Measurements from ENCODE around the gene USP36. TPM values are rescaled to one million over a fixed set of nuclear protein-coding genes. Genes with fewer than 3 reads are reported as not detected.
"Not testable (repeated sequence)": the region's sequence is repeated elsewhere in the genome, so short reads cannot be mapped to it uniquely, and the experiment has no call there.

Gene USP36
- total RNA-seq, 1 donor: 30.8 TPM

DNA sequence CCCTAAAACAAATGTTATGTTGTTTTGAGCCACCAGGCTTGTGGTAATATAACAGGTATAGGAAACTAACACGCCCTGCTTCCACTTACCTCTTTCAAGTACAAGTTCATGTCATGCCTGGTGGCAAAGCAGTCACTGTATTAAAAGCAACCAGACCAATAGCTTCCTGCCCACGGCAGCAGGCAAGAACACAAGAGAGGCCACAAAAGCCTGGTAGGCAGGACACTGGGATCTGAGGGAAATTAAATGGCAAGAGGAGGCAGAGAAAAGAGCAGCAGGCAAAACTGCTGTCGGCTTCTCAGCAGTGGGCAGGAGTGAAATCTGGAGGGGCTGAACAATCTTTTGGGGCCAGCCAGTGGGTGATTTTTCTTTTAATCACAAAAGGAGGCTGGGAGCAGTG, 60.8 kb downstream of the USP36 start:
- H3K9me3 ChIP-seq (ENCODE audit: low read depth, low read length): no peaks in the 10 kb centered on the region
- no peak overlapping the region for H3K4me2 ChIP-seq (ENCODE audit: insufficient read depth, low read length)
- H3K79me2 ChIP-seq (ENCODE audit: insufficient read depth, low read length): peaks cover 38% of the 10 kb centered on the region
- H3K4me1 ChIP-seq (ENCODE audit: insufficient read depth, low read length): peaks cover 3% of the 10 kb centered on the region
- TF ChIP-seq, protein P1, sequence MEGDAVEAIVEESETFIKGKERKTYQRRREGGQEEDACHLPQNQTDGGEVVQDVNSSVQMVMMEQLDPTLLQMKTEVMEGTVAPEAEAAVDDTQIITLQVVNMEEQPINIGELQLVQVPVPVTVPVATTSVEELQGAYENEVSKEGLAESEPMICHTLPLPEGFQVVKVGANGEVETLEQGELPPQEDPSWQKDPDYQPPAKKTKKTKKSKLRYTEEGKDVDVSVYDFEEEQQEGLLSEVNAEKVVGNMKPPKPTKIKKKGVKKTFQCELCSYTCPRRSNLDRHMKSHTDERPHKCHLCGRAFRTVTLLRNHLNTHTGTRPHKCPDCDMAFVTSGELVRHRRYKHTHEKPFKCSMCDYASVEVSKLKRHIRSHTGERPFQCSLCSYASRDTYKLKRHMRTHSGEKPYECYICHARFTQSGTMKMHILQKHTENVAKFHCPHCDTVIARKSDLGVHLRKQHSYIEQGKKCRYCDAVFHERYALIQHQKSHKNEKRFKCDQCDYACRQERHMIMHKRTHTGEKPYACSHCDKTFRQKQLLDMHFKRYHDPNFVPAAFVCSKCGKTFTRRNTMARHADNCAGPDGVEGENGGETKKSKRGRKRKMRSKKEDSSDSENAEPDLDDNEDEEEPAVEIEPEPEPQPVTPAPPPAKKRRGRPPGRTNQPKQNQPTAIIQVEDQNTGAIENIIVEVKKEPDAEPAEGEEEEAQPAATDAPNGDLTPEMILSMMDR (IDR thresholded peaks at IDR 0.05; ENCODE audit: extremely low read depth, low read depth, low read length): no peak
- H3K4me3 ChIP-seq (ENCODE audit: insufficient read depth, low read length): no peak overlapping the region
- no peak overlapping the region for H3K27ac ChIP-seq (ENCODE audit: low read depth, low read length)
- no peak for DNase-seq (ENCODE audit: insufficient read length, low spot score, missing footprints)
- H3K27me3 ChIP-seq (ENCODE audit: insufficient read depth, low read length): no peaks in the 10 kb centered on the region
- no peak overlapping the region for H2AFZ ChIP-seq (ENCODE audit: low read length)
- no peaks in the 10 kb centered on the region for H3K36me3 ChIP-seq (ENCODE audit: insufficient read depth, low read length)
- H4K20me1 ChIP-seq (ENCODE audit: insufficient read depth, low read length): no peaks in the 10 kb centered on the region

DNA sequence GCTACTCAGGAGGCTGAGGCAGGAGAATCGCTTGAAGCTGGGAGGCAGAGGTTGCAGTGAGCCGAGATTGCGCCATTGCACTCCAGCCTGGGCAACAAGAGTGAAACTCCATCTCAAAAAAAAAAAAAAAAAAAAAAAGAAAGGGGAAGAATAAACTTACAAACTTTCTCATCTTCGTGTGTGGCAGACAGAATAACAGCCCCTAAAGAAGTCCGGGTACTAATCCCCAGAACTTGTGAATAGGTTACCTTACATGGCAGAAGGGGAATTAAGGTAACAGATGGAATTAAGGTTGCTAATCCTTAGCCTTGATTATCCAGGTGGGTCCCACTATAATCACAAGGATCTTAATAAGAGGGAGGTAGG, 61.3 kb downstream of the USP36 start:
- H4K20me1 ChIP-seq (ENCODE audit: insufficient read depth, low read length): not testable (repeated sequence)

DNA sequence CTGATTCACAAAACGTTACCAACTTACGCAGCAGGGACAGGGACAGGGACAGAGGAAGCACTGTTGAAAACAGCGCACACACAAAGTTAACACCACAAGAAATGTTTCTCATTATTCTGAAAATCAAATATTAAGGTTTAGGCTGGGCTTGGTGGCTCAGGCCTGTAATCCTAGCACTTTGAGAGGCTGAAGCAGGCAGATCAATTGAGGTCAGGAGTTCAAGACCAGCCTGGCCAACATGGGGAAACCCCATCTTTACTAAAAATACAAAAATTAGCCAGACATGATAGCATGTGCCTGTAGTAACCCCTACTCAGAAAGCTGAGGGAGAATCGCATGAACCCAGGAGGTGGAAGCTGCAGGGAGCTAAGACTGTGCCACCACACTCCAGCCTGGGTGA, 62.7 kb downstream of the USP36 start:
- Histone ChIP-seq H3K36me3 (ENCODE audit: insufficient read depth, low read length) (no peaks in the 10 kb centered on the region), H3K4me3 (ENCODE audit: insufficient read depth, low read length) (no peak overlapping the region), H3K27ac (ENCODE audit: low read depth, low read length) (no peak overlapping the region), H4K20me1 (ENCODE audit: insufficient read depth, low read length) (no peaks in the 10 kb centered on the region), H3K27me3 (ENCODE audit: insufficient read depth, low read length) (no peaks in the 10 kb centered on the region), H3K4me2 (ENCODE audit: insufficient read depth, low read length) (no peak overlapping the region), H3K79me2 (ENCODE audit: insufficient read depth, low read length) (peaks cover 50% of the 10 kb centered on the region), H3K4me1 (ENCODE audit: insufficient read depth, low read length) (peaks cover 9% of the 10 kb centered on the region), H2AFZ (ENCODE audit: low read length) (no peak overlapping the region), H3K9me3 (ENCODE audit: low read depth, low read length) (no peaks in the 10 kb centered on the region)
- no peak for DNase-seq (ENCODE audit: insufficient read length, low spot score, missing footprints)
- TF ChIP-seq, protein P1 (IDR thresholded peaks at IDR 0.05; ENCODE audit: extremely low read depth, low read depth, low read length): no peak

More for the DNA sequence above, 61.3 kb downstream of the USP36 start:
- not testable (repeated sequence) for H3K4me2 ChIP-seq (ENCODE audit: insufficient read depth, low read length); H3K4me3 ChIP-seq (ENCODE audit: insufficient read depth, low read length); H3K36me3 ChIP-seq (ENCODE audit: insufficient read depth, low read length); H3K27me3 ChIP-seq (ENCODE audit: insufficient read depth, low read length); H3K9me3 ChIP-seq (ENCODE audit: low read depth, low read length); DNase-seq (ENCODE audit: insufficient read length, low spot score, missing footprints); H3K4me1 ChIP-seq (ENCODE audit: insufficient read depth, low read length); H3K27ac ChIP-seq (ENCODE audit: low read depth, low read length); H2AFZ ChIP-seq (ENCODE audit: low read length)
- peaks cover 44% of the 10 kb centered on the region for H3K79me2 ChIP-seq (ENCODE audit: insufficient read depth, low read length)

DNA sequence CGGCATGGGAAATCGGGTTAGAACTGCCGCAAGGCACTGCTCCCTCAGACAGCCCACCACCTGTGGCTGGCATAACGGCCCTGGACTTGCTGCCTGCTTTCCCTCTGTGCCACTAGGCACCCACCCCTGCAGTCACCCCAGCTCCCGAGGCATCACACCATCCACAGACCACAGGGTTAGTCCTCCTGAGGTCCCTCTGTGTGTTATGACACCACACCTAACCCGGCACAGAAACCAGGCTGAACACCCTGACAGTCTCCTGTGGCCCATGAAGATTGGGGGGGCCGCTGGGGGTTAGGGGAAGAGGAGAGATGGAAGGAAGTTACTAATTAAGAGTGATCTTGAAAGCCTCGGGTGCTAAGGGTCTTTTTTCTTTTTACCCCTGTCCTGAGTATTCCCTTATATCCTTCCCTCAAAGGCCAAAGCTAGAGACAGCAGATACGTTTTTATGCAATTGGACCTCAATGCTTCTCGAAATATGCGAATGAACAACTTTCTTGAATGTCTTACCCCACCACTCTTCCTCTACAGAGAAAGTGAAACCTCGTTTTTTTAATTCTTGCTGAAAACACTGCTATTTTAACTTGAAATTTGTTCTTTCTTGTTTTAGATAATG, 65.5 kb downstream of the USP36 start:
- H3K4me3 ChIP-seq (ENCODE audit: insufficient read depth, low read length): peak overlapping the region; percentile 59

More for the DNA sequence above, 65.5 kb downstream of the USP36 start:
- H3K36me3 ChIP-seq (ENCODE audit: insufficient read depth, low read length): no peaks in the 10 kb centered on the region
- H3K9me3 ChIP-seq (ENCODE audit: low read depth, low read length): no peaks in the 10 kb centered on the region
- H2AFZ ChIP-seq (ENCODE audit: low read length): peak overlapping the region; percentile 61
- no peaks in the 10 kb centered on the region for H4K20me1 ChIP-seq (ENCODE audit: insufficient read depth, low read length)
- no peaks in the 10 kb centered on the region for H3K27me3 ChIP-seq (ENCODE audit: insufficient read depth, low read length)
- H3K4me1 ChIP-seq (ENCODE audit: insufficient read depth, low read length): peaks cover 6% of the 10 kb centered on the region
- TF ChIP-seq, protein P1 (IDR thresholded peaks at IDR 0.05; ENCODE audit: extremely low read depth, low read depth, low read length): no peak
- peaks cover 49% of the 10 kb centered on the region for H3K79me2 ChIP-seq (ENCODE audit: insufficient read depth, low read length)
- DNase-seq (ENCODE audit: insufficient read length, low spot score, missing footprints): no peak
- H3K4me2 ChIP-seq (ENCODE audit: insufficient read depth, low read length): peak overlapping the region; percentile 71
- H3K27ac ChIP-seq (ENCODE audit: low read depth, low read length): no peak overlapping the region
